DOHH2 (cell line): ENCODE results near the gene NUP210.

Source experiments
- H3F3A ChIP-seq: fragments of 200-600 bp; sonication (generic), shearing (Covaris generic); 2 replicates; pipeline ENCODE4 v1.6.0; 2016; ENCODE audit warnings: antibody characterized with exemption, mild to moderate bottlenecking; ENCODE audit not compliant: control insufficient read depth, insufficient read depth
- H3K27ac ChIP-seq: fragments of 200-600 bp; sonication (generic); 2 replicates; pipeline ENCODE4 v1.5.1; 2014; ENCODE audit warnings: low read depth, mild to moderate bottlenecking, low read length, moderate library complexity
- H3K27me3 ChIP-seq: fragments of 200-600 bp; sonication (generic); 2 replicates; pipeline ENCODE4 v1.6.1; 2014; ENCODE audit warnings: mild to moderate bottlenecking, low read length, mixed read lengths; ENCODE audit not compliant: control insufficient read depth
- H3K36me3 ChIP-seq: fragments of 200-600 bp; sonication (generic); 2 replicates; pipeline ENCODE4 v1.6.1; 2014; ENCODE audit warnings: mild to moderate bottlenecking, low read length, moderate library complexity, mixed read lengths; ENCODE audit not compliant: control insufficient read depth
- H3K4me1 ChIP-seq: fragments of 200-600 bp; sonication (generic); 2 replicates; pipeline ENCODE4 v1.6.1; 2014; ENCODE audit warnings: mild to moderate bottlenecking, low read length, mixed read lengths; ENCODE audit not compliant: control insufficient read depth
- H3K4me2 ChIP-seq: fragments of 200-600 bp; sonication (generic); 2 replicates; pipeline ENCODE4 v1.6.0; 2014; ENCODE audit warnings: mild to moderate bottlenecking, low read length, moderate library complexity
- H3K4me3 ChIP-seq: fragments of 200-600 bp; sonication (generic); 2 replicates; pipeline ENCODE4 v1.5.1; 2014; ENCODE audit warnings: mild to moderate bottlenecking, low read length, mixed read lengths
- H3K79me2 ChIP-seq: fragments of 200-600 bp; sonication (generic); 2 replicates; pipeline ENCODE4 v1.6.1; 2014; ENCODE audit warnings: mild to moderate bottlenecking, low read length, mixed read lengths; ENCODE audit not compliant: control insufficient read depth
- H3K9me2 ChIP-seq: fragments of 200-600 bp; sonication (generic); replicated peaks from 2 replicates; pipeline ENCODE4 v1.6.1; 2014; ENCODE audit warnings: mild to moderate bottlenecking, low read length, mixed read lengths; ENCODE audit not compliant: control insufficient read depth
- H3K9me3 ChIP-seq: fragments of 200-600 bp; sonication (generic); 2 replicates; pipeline ENCODE4 v1.6.1; 2014; ENCODE audit warnings: antibody characterized with exemption, low read length, mixed read lengths; ENCODE audit not compliant: control insufficient read depth, insufficient read depth
- H4K20me1 ChIP-seq: fragments of 200-600 bp; sonication (generic); 2 replicates; pipeline ENCODE4 v1.6.0; 2014; ENCODE audit warnings: low read depth, mild to moderate bottlenecking, antibody characterized with exemption, low read length, moderate library complexity; ENCODE audit not compliant: control insufficient read depth, insufficient read depth
- CTCF ChIP-seq: fragments of 200-600 bp; sonication (generic); IDR thresholded peaks from one replicate; pipeline ENCODE4 v1.5.1; 2014; ENCODE audit warnings: antibody characterized with exemption, mild to moderate bottlenecking, low read depth, low read length; ENCODE audit not compliant: poor library complexity, severe bottlenecking
- EZH2phosphoT487 ChIP-seq: fragments of 200-600 bp; sonication (generic); IDR thresholded peaks from 2 replicates; pipeline ENCODE4 v1.6.1; 2017; ENCODE audit warnings: borderline replicate concordance, mild to moderate bottlenecking, antibody characterized with exemption, low read length, moderate library complexity, mixed read lengths

NUP210 gene

GRCh38 chr3:13408890-13409289 is 11.2 kb downstream of the NUP210 start:
- no peak overlapping the region for H3K27ac ChIP-seq
- H4K20me1 ChIP-seq = peaks cover 29% of the 10 kb centered on the region
- TF ChIP-seq EZH2phosphoT487 = no peak
- TF ChIP-seq CTCF = no peak
- peaks cover 7% of the 10 kb centered on the region for H3K9me3 ChIP-seq
- peaks cover 7% of the 10 kb centered on the region for H3K4me1 ChIP-seq
- H3K79me2 ChIP-seq = peaks cover 99% of the 10 kb centered on the region
- H3F3A ChIP-seq = peaks cover 2% of the 10 kb centered on the region; the same call in 1 of the 2 replicates
- H3K4me3 ChIP-seq = no peak overlapping the region
- no peaks in the 10 kb centered on the region for H3K27me3 ChIP-seq
- H3K4me2 ChIP-seq = no peak overlapping the region
- peaks cover 71% of the 10 kb centered on the region for H3K36me3 ChIP-seq
- H3K9me2 ChIP-seq = no peaks in the 10 kb centered on the region

- Histone ChIP-seq H4K20me1 (peaks cover 37% of the 10 kb centered on the region), H3K79me2 (peaks cover 99% of the 10 kb centered on the region), H3K9me2 (no peaks in the 10 kb centered on the region), H3K27me3 (no peaks in the 10 kb centered on the region), H3K9me3 (peaks cover 7% of the 10 kb centered on the region), H3K27ac (no peak overlapping the region), H3K4me3 (no peak overlapping the region), H3F3A (peaks cover 2% of the 10 kb centered on the region; the same call in 1 of the 2 replicates), H3K36me3 (peaks cover 73% of the 10 kb centered on the region), H3K4me1 (no peaks in the 10 kb centered on the region), H3K4me2 (no peak overlapping the region)
- TF ChIP-seq EZH2phosphoT487 (no peak), CTCF (no peak)
These were observed 12.2 kb downstream of the NUP210 start for GRCh38 chr3:13407926-13408325.

- Histone ChIP-seq H4K20me1 (peaks cover 37% of the 10 kb centered on the region), H3K4me2 (no peak overlapping the region), H3K27me3 (no peaks in the 10 kb centered on the region), H3F3A (peaks cover 2% of the 10 kb centered on the region), H3K9me2 (no peaks in the 10 kb centered on the region), H3K4me1 (no peaks in the 10 kb centered on the region), H3K36me3 (peaks cover 75% of the 10 kb centered on the region), H3K9me3 (peaks cover 7% of the 10 kb centered on the region), H3K27ac (no peak overlapping the region), H3K79me2 (peaks cover 99% of the 10 kb centered on the region), H3K4me3 (no peak overlapping the region)
- TF ChIP-seq EZH2phosphoT487 = no peak
These were observed 12.6 kb downstream of the NUP210 start for GRCh38 chr3:13407475-13407874.

GRCh38 chr3:13406190-13406589 is 13.9 kb downstream of the NUP210 start:
- H4K20me1 ChIP-seq = peaks cover 45% of the 10 kb centered on the region
- no peak for TF ChIP-seq CTCF
- TF ChIP-seq EZH2phosphoT487 = no peak
- peaks cover 80% of the 10 kb centered on the region for H3K36me3 ChIP-seq
- no peak overlapping the region for H3K27ac ChIP-seq
- peaks cover 100% of the 10 kb centered on the region for H3K79me2 ChIP-seq
- no peaks in the 10 kb centered on the region for H3K27me3 ChIP-seq
- H3K4me1 ChIP-seq = no peaks in the 10 kb centered on the region
- peaks cover 5% of the 10 kb centered on the region for H3F3A ChIP-seq
- no peak overlapping the region for H3K4me2 ChIP-seq
- no peaks in the 10 kb centered on the region for H3K9me2 ChIP-seq
- peaks cover 7% of the 10 kb centered on the region for H3K9me3 ChIP-seq
- no peak overlapping the region for H3K4me3 ChIP-seq
